Stimulated activated CD8-positive, alpha-beta memory T cell treated with anti-CD3 and anti-CD28 coated beads, Interleukin-2, amount 100 ng/mL, for 48 hours (primary cell): ENCODE measurements around the gene SPTBN2.

Experiments
- DNase-seq, 2 donors: peaks; one replicate each; pipeline ENCODE4 v3.0.0-alpha.2; 2020; ENCODE audit warnings: low read depth in 2 of 2

The SPTBN2 gene

DNA sequence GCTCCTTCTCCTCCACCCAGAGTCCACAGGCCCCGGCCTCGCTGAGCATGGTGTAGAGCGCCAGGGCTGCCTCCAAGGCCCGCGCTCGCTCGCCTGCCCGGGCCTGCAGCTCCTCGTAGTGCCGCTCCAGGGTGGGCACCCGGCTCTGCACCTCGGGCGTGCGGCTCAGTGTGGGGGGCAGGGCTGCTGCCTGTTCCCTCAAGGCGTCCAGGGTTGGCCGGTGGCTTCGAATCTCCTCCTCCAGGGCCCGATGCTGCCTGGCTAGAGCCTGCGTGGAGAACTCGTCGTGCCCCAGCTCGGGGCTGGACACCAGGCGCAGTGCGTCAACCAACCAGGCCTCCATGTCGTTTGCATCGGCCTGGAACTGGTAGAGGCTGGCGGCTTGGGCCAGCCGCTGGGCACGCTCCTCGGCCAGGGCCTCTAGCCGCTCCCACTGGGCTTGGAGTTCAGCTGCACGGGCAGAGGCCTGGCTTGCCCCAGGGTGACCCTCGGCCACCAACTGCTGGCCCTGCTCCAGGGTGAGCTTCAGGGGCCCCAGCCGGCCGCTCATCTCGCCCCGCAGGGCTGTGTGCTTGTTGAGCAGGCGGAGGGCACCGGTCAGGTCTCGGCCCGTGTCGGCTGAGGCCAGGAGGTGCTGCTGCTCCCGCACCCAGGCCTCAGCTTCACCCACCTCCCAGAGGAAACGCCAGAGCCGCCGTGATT lies 24.2 kb downstream of the SPTBN2 start:
- no peak for DNase-seq

- no peak for DNase-seq
These were observed 27.4 kb downstream of the SPTBN2 start for GRCh38 chr11:66701432-66702240.

- no peak for DNase-seq
These were observed 28.3 kb downstream of the SPTBN2 start for GRCh38 chr11:66700742-66701141.

- DNase-seq = no peak
These were observed 28.7 kb downstream of the SPTBN2 start for GRCh38 chr11:66700337-66700736.

DNA sequence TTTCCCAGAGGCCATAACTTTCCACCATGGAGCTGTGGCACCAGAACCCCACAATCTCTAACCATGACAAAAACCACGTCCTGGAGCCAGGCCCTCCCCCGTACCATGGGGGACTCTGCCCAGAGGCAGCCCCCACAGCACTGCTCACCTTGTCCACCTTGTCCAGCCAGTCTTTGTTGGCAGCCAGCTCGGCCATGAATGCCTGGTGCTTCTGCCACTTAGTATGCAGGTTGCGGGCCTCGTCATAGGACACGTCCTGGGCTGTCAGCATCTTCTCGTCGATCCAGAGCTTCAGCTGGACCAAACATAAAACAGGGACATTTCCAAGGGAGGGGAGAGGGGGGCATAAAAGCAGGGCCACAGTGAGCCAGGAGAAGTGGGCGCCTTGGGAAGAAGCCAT lies 30.5 kb downstream of the SPTBN2 start:
- DNase-seq = no peak

GRCh38 chr11:66697988-66698387 lies 31.0 kb downstream of the SPTBN2 start:
- no peak for DNase-seq

DNA sequence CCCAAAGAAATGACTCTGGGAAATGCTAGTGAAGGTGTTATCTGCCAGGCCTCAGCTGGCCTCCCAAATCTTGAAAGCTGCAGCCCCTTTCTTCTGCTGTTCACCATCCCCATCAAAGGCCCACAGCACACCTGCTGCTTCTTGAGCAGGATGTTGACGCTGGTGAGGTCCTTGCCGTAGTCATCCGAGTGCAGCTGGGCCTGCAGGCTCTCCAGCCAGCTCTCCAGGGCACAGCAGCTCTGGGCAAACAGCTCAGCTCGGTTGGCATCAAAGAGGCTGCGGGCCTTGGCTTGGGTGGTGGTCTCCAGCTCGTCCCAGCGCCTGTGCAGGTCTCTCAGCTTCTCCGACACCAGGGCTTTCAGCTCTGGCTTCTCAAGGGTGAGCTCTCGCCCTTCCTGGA lies 32.9 kb downstream of the SPTBN2 start:
- DNase-seq = no peak

GRCh38 chr11:66694732-66695207 lies 34.2 kb downstream of the SPTBN2 start:
- peak; percentile 65 to 80 for DNase-seq

GRCh38 chr11:66694056-66694410 lies 35.0 kb downstream of the SPTBN2 start:
- DNase-seq = no peak

GRCh38 chr11:66693356-66694055 lies 35.5 kb downstream of the SPTBN2 start:
- no peak for DNase-seq

DNA sequence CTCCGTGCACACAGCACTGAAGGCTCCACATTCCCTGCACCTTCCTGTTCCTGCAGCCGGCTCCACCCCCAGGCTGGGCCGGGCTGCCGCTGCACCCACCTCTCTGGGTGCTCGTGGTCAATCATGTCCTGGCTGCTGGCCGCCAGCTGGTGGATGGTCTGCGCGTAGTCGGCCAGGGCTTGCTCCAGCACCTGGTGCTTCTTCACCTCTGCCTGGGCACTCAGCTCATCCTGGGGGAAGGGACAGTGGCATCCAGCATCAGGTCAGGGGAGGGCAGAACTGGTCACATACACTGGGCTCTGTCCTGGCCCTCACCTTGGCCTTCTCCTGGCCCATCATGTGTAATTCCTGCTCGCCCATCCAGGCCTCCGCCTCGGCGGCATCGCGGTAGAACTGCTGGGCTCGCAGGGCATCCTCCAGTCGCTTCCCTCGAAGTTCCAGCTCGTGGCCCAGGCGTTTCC lies 36.1 kb downstream of the SPTBN2 start:
- DNase-seq = no peak

- no peak for DNase-seq
These were observed 36.6 kb downstream of the SPTBN2 start for GRCh38 chr11:66692446-66692845.

DNA sequence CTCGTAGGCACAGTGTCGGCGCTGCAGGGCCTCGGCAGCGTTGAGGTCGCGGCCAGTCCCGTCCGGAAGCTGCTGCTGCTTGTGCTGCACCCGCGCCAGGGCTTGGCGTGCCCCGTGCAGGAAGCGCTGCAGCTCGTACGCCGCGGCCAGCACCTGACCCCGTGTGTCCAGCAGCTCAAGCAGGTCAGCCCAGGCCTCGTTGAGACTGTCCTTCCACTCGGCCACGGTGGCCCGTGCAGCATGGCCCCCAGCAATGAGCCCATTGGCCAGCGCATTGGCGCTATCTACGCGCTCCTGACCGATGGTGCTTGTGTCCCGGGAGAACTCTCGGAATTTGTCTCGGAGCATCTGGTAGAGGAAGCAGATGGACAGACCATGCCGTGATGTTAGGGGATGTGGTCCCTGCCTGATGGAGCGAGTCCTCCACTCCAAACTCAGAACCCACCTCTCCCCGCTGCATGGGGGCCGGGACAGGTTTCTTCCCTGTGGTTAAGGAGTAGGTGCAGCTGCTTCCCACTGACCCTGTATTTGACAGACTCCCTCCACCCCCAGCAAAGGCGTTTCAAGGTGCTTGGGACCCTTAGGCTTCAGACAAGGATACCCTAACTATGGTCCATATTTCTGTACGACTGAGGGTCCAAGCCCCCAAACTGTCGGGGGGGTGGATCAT lies 37.6 kb downstream of the SPTBN2 start:
- DNase-seq = no peak

DNA sequence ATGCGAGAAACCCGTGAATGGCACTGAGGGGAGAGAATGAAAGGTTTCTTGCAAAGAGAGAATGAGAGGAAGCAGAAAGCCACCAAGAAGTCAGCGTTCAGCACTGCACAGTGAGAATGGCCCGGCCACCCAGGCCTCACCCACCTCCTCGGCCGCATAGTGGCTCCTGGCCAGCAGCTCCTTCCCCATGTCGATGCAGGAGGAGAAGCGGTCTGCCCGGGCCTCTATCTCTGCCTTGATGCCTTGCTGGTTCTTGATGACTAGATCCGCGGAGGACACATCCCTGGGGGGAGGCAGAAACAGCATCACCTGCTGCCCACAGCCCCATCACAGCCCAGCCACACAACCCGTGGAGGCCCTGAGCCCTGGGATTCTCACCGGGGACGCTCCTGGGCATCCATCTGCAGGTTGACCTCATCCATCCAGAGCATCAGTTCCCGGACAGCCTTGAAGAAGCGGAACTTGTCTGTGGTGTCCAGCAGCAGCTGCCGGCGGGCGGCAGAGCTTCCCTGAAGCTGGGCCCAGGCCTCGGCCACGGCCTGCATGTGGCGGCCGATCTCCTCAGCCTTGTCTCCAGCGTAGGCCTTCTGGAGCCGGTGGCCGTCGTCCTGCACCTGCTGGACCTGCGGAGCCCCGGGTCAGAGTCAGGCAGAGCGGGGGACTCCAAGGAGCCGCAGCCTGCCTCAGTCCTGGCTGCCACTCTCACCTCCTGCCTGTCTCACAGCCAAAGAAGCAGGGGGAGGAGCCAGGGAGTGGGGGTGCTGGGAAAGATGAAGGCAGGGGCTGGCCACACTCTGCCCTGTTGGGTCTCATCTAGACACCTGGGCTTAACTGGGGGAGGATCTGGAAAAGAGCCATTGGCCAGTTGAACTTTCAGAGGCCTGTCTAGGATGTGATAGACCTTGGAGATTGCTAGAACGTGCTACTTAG lies 39.1 kb downstream of the SPTBN2 start:
- no peak for DNase-seq

DNA sequence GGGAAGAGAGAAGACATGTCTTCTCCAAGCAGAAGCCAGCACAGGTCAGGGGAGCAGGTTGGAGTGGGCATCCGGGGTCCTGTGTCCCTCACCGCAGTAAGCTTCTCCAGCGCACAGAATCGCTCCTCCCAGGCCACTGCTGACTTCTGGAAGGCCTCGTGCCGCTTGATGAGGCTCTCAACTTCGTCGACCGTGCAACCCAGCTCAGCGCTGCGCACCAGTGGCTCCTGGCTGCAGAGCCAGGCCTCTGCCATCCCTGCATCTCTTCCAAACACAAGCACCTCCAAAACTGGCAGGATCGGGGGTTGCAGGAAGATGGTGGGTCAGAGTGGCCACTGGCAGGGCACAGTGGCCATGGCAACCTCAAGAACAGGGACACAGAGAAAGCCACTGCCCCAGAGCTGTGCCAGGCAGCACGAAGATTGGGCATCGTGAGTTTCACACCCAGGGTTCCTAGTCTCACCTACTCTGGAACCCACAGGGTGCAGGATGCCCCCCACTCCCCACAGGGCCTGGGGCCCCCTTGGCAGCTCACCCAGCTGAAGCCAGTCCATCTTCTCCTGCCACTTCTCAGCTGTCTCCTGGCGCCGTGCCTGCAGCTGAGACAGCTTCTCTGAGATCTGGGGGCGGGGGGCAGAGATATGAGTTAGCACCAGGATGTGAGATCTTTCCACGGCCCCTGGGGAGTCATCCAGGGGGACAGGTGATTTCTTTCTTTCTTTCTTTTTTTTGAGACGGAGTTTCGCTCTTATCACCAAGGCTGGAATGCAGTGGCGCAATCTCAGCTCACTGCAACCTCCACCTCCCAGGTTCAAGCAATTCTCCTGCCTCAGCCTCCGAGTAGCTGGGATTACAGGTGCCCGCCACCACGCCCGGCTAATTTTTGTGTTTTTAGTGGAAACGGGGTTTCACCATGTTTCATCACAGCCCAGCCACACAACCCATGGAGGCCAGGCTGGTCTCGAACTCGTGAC lies 40.2 kb downstream of the SPTBN2 start:
- DNase-seq = no peak

- no peak for DNase-seq
These were observed 41.2 kb downstream of the SPTBN2 start for GRCh38 chr11:66687831-66688281.

DNA sequence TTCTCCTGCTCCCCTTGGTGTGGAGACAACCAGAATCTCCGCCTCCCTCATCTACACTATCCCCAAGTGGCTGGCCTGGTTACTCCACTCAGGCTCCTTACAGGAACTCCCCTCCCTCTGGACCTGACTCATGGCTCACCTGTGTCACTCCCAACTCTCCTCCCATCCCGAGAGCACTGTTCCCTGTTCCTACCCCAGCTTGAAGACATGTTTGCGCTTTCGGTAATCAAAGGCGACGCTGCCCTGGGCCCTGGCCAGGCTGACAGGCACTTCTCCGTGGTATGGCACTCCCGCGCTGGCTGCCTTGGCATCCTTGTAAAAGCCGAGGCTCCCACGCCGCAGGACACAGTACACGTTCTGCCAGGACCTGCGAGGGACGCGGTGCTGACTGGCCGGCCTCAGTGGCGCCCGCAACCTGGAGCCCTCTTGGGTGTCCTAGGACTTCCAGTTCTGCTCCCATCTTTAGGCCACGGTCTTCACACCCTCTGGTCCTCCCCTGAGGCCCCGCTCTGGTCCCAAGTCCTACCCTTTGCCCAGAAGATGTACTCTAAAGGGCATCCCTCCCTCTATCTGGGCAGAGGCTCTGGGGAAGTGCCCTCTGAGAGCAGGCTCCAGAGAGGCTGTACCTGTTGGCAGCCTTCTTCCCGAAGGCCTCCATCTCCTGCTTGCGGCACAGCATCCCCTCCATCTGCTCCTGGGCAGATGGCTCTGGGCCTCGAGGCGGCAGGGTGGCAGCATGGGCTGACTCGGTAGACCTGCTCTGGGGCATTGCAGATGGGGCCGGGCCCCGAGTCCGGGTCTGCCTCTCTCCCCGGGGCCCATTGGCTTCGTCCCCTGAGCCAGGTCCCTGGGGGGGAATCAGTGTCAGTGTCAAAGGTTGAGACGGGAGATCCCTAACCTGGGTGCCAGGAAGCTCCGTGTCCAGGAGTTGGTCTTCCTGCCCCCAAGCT lies 41.9 kb downstream of the SPTBN2 start:
- no peak for DNase-seq

DNA sequence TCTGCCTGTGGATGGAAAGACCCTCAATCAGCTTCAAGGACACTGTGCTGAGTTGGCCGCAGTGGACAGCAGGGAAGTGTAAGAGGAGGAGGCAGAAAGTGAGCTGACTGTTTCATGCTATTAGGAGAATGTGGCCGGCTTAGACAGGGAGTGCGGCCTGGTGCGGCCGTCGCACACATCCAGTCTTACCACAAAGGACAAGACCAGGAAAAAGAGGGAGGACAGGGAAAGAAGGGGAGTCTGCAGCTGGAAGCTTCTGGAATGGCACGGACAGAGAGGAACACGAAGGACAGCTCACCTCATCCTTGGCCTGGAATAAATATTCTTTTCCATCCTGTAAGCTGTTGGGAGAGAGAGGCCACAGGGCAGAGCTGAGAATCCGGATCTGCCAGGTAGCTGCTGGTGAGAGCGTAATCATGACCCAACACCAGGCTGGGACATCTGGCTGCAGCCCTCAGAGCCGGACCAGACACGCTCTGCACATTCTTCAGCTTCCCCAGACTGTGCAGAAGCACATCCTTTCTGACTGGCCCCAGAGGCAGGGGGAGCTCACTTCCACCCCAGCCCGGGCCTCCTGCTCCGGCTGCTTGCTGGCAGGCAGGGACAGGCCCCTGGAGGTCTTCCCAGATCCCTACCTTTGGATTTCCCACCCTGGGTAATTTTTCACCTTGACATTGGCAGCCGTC lies 42.8 kb downstream of the SPTBN2 start:
- DNase-seq = no peak
